HG02973 (cell line): ENCODE data around the gene ARAP1.

Source experiments
- ATAC-seq: cut with Tn5 transposase; IDR thresholded peaks from one replicate; pipeline ENCODE4 v1.9.1; 2021; ENCODE audit warnings: moderate library complexity; ENCODE audit not compliant: unreplicated experiment

The ARAP1 gene

GRCh38 chr11:72744474-72744873, 7.7 kb downstream of the ARAP1 start:
- ATAC-seq: no peak

DNA sequence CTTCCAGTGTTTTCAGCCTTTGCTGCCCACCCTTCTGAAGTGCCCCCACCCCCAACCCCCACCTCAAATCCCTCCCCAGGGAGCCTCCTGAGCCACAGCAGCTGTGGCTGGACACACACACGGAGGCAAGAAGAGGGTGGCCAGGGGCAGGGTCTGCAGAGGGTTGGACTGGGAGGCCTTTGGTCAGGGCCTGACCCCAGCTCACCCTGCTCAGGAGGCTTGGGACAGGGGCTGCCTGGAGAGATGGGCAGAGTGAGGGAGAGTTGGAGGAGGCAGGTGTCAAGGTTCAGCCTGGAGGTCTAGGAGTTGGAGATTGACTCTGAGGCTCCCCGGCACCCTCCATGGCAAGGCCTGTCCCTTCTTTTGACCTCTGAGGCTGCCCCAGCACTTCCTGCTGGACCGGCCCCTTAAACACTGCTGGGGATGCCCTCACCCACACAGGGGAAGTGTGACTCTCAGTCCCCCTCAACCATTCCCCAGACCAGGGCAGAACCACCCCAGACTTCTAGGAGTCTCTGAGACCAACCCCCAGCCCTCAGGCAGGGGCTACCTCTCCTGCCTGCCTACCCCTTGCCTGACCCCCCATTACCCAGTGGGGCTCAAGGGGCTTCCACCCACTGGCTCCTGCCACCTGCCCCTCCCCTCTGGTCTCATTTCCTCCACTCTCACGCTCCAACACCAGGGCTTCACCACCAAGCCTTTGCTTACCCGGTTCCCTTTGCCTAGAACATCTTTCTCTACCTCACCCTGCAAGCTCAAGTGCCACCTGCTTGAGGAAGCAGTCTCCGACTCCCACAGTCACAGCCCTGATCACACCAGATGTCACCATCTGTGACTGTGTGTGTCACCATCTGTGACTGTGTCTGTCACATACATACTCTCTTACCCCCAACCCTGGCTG, 8.6 kb downstream of the ARAP1 start:
- no peak for ATAC-seq

- ATAC-seq: no peak
Measured at GRCh38 chr11:72742513-72743320, 9.5 kb downstream of the ARAP1 start.

GRCh38 chr11:72741849-72742512, 10.2 kb downstream of the ARAP1 start:
- no peak for ATAC-seq

DNA sequence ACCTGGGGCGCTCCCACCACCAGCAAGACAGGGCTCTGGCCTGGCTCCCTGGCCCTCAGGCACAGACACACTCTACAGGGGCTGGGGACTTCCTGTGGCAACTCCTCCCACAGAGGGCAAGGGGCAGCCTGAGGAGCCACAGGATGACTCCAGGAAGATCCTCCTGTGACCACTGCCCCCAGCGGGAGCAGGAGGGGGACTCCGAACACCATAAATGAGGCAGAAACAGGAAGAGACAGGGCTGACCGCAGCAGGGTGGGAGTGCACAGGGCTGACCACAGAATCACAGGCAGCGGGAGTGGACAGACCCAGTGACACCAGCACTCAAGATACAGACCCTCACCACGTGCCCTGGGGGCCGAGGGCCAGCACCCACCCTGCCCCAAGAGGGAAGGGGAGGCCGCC, 10.8 kb downstream of the ARAP1 start:
- no peak for ATAC-seq

DNA sequence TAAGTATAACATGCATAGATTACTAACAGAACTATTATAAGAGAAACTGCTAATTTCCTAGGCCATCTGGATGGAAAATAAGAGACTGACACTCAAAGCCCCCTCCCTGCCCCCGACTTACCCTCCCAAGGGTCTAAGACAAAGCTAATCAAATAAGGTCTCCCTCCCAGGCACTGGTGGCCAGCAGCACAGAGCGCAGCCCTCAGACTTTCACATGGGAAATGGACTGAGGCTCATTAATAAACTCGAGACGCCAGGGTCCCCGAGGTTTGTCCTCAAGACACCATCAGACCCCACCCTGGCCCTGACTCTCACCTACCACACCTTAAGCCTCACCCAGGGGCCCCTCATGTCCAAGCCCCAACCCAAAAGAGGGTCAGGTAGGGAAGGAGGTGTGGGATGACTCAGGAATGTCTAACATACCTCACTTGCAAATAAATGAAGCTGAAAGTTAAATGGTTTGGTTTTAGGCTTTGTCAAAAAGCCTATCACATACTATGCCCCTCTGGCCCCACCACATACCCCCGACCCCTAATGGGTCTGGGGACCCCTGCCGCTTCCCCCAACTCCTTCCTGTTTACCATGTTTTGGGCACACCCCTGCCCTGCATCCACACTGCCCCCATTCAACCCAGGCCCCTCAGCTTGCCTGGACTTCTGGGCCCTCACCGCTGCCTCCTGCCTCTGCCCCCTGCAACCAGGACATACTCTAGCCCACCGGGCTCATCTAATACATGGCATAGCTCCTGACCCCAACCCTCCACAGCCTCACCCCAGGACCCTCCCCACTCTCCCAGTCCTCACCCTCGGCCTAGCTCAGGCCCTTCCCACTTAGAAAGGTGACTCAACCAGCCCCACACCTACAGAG, 11.4 kb downstream of the ARAP1 start:
- no peak for ATAC-seq

- no peak for ATAC-seq
Measured at GRCh38 chr11:72740060-72740424, 12.2 kb downstream of the ARAP1 start.

DNA sequence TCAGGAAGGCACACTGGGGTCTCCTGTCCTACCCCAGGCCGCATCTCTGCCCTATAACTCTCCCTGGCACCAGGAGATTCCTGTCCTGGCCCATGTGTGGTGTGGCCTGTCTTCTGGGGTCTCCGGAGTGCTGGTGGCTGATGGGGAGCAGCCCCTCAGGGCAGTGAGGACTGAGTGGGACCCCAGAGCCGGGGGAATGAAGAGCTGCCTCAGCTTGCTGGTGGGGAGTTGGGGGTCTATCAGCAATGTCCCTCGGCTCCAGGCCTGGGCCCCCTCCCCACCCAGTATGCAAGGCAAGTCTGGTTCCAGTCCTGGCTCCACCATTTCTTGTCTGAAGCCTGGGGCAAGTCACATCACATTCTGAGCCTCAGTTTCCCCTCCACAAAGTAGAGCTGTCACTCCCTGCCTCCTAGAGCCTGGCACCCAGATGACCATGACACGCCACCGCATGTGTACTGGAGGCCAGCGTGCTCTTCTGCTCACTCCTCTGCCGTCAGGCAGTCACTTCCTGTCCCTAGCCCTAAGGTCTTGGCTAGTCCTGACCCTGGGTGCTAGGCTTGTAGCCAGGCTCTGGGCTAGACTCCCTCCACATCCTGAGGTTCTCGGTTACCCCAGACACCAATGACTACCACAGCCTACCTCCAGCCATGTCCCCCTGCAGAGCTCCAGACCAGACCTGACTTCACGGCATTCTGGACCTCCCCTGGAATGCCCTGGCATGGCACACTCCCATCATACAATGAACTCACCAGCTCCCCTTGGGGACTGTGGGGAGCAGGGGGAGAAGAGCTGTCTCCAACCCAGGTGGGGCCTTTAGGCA, 12.8 kb downstream of the ARAP1 start:
- no peak for ATAC-seq

- no peak for ATAC-seq
Measured at GRCh38 chr11:72738199-72739141, 13.7 kb downstream of the ARAP1 start.

DNA sequence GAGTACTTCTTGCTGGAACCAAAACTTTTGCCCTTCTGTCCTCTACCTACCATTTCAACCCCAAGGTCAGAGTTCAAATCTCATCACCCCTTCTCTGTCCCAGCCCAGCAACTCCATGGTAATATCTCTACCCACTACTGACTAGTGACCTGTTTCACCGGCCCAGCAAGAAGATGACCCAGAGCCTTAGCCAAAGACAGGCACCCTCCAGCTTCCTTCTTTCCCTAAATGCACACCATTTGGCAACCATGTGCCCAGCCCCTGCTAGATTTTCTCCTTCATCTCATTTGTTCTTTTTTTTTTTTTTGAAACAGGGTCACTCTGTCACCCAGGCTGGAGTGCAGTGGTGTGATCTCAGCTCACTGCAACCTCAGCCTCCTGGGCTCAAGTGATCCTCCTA, 14.9 kb downstream of the ARAP1 start:
- no peak for ATAC-seq

- ATAC-seq: no peak
Measured at GRCh38 chr11:72736452-72737069, 15.6 kb downstream of the ARAP1 start.

GRCh38 chr11:72735495-72736027, 16.6 kb downstream of the ARAP1 start:
- ATAC-seq: no peak

DNA sequence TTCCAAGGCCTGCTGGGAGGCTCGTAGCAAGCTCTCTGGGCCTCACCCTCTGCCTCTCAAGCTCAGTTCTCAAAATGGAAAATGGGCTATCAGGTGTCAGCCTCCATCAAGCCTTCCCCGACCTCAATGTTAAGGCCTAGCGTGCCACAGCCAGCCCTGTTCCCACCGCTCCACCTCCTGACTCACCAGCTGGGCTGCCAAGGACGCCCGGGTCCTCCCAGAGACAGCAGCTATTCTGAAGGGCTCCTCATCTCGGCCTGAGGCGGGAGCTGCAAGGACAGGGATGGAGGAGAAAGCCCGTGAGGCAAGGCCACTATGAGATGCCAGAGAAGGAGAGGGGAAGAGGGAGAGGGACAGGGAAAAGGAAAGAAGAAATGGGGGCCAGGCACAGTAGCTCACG, 19.9 kb downstream of the ARAP1 start:
- no peak for ATAC-seq

- no peak for ATAC-seq
Measured at GRCh38 chr11:72730737-72731136, 21.5 kb downstream of the ARAP1 start.

- no peak for ATAC-seq
Measured at GRCh38 chr11:72730243-72730642, 22.0 kb downstream of the ARAP1 start.

- no peak for ATAC-seq
Measured at GRCh38 chr11:72727521-72727920, 24.7 kb downstream of the ARAP1 start.

DNA sequence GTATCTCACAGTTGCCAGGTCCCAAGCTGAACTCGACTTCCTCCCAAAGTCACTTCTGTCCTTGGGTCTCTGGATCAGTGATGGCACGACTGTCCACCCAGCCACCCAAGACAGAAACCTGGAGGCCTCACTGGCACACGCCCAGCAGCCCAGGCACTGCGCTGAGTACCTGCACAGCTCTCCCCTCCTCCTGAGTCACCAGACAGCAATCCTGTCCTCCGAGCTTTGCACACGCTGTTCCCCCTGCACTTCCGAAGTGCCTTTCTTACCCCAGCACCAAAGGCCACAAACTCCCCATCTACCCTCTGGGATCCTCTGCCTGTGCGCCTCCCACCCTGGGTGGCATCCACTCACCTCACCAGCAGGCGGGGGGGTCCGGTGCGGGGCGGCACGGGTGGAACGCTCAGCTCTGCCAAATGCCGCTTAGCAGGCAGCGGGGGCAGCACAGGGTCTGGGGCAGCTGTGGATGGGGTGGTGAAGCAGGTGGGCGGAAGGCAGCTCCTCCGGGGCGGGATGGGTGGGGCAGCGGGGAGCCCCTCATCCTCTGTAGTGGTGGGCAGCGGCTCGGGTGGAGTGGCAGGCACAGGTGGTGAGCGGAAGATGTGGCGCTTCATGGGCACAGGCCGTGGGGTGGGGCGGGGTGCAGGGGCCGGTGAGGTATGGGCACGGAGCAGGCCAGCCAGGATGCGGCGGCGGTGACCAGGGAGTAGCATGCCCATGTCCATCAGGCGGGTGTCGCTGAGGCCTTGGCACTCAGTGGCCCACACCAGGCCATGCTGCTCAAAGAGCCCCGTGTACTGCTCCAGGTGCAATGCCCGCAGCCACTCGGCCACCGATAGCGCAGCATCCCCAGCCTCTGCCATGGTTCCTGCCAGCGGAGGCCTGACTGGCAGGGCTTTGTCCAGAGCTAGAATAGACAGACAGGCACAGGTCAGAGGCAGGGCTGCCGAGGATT, 25.7 kb downstream of the ARAP1 start:
- ATAC-seq: no peak
